ENCODE measurements around the gene DNAJC17.

DNA sequence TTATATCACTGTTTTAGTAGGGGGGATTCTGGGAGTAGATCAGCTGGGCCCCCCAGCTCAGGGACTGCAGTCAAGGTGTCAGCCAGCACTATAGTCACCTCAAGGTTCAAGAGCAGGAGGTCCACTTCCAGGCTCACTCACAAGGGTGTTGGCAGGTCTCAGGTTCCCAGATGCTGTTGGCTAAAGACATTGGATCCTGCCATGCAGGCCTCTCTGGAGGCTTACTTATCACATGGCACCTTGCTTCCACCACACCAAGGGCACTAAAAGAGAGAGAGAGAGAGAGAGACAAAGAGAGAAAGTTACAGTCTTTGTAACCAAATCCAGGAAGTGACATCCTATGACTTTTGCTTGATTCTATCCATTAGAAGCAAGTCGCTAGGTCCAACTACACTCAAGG, 28.7 kb upstream of the DNAJC17 start:
- TF ChIP-seq, protein P1, sequence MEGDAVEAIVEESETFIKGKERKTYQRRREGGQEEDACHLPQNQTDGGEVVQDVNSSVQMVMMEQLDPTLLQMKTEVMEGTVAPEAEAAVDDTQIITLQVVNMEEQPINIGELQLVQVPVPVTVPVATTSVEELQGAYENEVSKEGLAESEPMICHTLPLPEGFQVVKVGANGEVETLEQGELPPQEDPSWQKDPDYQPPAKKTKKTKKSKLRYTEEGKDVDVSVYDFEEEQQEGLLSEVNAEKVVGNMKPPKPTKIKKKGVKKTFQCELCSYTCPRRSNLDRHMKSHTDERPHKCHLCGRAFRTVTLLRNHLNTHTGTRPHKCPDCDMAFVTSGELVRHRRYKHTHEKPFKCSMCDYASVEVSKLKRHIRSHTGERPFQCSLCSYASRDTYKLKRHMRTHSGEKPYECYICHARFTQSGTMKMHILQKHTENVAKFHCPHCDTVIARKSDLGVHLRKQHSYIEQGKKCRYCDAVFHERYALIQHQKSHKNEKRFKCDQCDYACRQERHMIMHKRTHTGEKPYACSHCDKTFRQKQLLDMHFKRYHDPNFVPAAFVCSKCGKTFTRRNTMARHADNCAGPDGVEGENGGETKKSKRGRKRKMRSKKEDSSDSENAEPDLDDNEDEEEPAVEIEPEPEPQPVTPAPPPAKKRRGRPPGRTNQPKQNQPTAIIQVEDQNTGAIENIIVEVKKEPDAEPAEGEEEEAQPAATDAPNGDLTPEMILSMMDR (IDR thresholded peaks at IDR 0.05; ENCODE audit: low read depth, low read length, missing input control), result no peak
- TF ChIP-seq REST (IDR thresholded peaks at IDR 0.05) (no peak), YY1 (IDR thresholded peaks at IDR 0.05) (no peak), MAX (IDR thresholded peaks at IDR 0.05) (no peak)

All from liver (tissue), 2 donors.